K562 (cell line): Measurements from ENCODE around the gene SFN. TPM values are rescaled to one million over a fixed set of nuclear protein-coding genes. Genes with fewer than 3 reads are reported as not detected.

Experiments used
- ARNT ChIP-seq, 2 experiments: fragments of 450-650 bp; IDR thresholded peaks; 2 replicates each; pipeline ENCODE4 v1.6.1; 2016; ENCODE audit warnings: mild to moderate bottlenecking in 1 of 2
- CREM ChIP-seq: IDR thresholded peaks from 2 replicates; pipeline ENCODE4 v1.6.1; 2014; ENCODE audit warnings: antibody characterized with exemption, low read depth
- GTF2F1 ChIP-seq: IDR thresholded peaks from 2 replicates; pipeline ENCODE4 v1.6.1; 2011; ENCODE audit warnings: low read depth, low read length, improper control_type of control experiment
- HDAC1 ChIP-seq, 2 experiments: fragments of 450-650 bp; IDR thresholded peaks; 2 replicates each; pipeline ENCODE4 v1.6.1; 2016 to 2017; ENCODE audit warnings: inconsistent platforms in 1 of 2, mild to moderate bottlenecking in 1 of 2, moderate library complexity in 1 of 2
- HNRNPLL ChIP-seq: fragments of 200-400 bp; formaldehyde crosslinking; IDR thresholded peaks from 2 replicates; pipeline ENCODE4 v1.6.1; 2017; ENCODE audit warnings: low read length, low read depth, mild to moderate bottlenecking; ENCODE audit not compliant: poor library complexity, severe bottlenecking
- HOXB6 ChIP-seq: fragments of 250-450 bp; sonication (Bioruptor Pico); IDR thresholded peaks from 2 replicates; pipeline ENCODE4 v1.5.1; 2022; ENCODE audit warnings: mild to moderate bottlenecking, borderline replicate concordance
- ILK ChIP-seq: fragments of 450-650 bp; IDR thresholded peaks from 2 replicates; pipeline ENCODE4 v1.6.1; 2016; ENCODE audit warnings: missing genetic modification characterization, low read depth, mild to moderate bottlenecking, missing compliant biosample characterization, moderate library complexity, borderline replicate concordance
- LARP7 ChIP-seq: fragments of 450-650 bp; IDR thresholded peaks from 2 replicates; pipeline ENCODE4 v1.6.1; 2016
- MIER1 ChIP-seq: fragments of 450-650 bp; IDR thresholded peaks from 2 replicates; pipeline ENCODE4 v1.6.1; 2016; ENCODE audit warnings: antibody characterized with exemption, mild to moderate bottlenecking, low read depth
- RFX1 ChIP-seq: fragments of 450-650 bp; IDR thresholded peaks from 2 replicates; pipeline ENCODE4 v1.6.1; 2016; ENCODE audit warnings: mild to moderate bottlenecking, moderate library complexity
- RHOXF2B ChIP-seq: fragments of 250-450 bp; sonication (Bioruptor Pico); conservative IDR thresholded peaks from 2 replicates; pipeline ENCODE4 v1.5.1; 2021
- SLC30A9 ChIP-seq: fragments of 250-450 bp; sonication (Bioruptor Pico); IDR thresholded peaks from 2 replicates; pipeline ENCODE4 v1.8.0; 2022; ENCODE audit warnings: mild to moderate bottlenecking, moderate library complexity
- SMARCB1 ChIP-seq: IDR thresholded peaks from 2 replicates; pipeline ENCODE4 v1.6.1; 2011; ENCODE audit warnings: improper control_type of control experiment, low read depth; ENCODE audit not compliant: insufficient read length
- SMC3 ChIP-seq: conservative IDR thresholded peaks from 2 replicates; pipeline ENCODE4 v1.6.1; 2011; ENCODE audit warnings: low read depth, low read length, improper control_type of control experiment; ENCODE audit not compliant: insufficient read depth
- TEAD2 ChIP-seq: fragments of 450-650 bp; IDR thresholded peaks from 2 replicates; pipeline ENCODE4 v1.6.1; 2016; ENCODE audit warnings: missing genetic modification characterization, control low read depth, missing compliant biosample characterization
- U2AF2 ChIP-seq: fragments of 200-400 bp; formaldehyde crosslinking; optimal IDR thresholded peaks from 2 replicates; pipeline ENCODE3; 2017; ENCODE audit warnings: low read depth, mild to moderate bottlenecking, low read length
- YBX1 ChIP-seq: fragments of 450-650 bp; IDR thresholded peaks from 2 replicates; pipeline ENCODE4 v1.7.1; 2016; ENCODE audit warnings: mild to moderate bottlenecking
- ZNF507 ChIP-seq: conservative IDR thresholded peaks from 2 replicates; pipeline ENCODE4 v1.6.1; 2017; ENCODE audit warnings: missing genetic modification characterization, missing compliant biosample characterization
- ZNF696 ChIP-seq: fragments of 250-450 bp; sonication (Bioruptor Pico); conservative IDR thresholded peaks from 2 replicates; pipeline ENCODE4 v1.4.0; 2020; ENCODE audit warnings: mild to moderate bottlenecking, moderate library complexity
- ZNF699 ChIP-seq: fragments of 250-450 bp; sonication (Bioruptor Pico); IDR thresholded peaks from 2 replicates; pipeline ENCODE4 v1.8.0; 2021; ENCODE audit warnings: mild to moderate bottlenecking, moderate library complexity; ENCODE audit not compliant: insufficient replicate concordance
- ZNF780A ChIP-seq: fragments of 250-450 bp; sonication (Bioruptor Pico); IDR thresholded peaks from 2 replicates; pipeline ENCODE4 v1.5.0; 2021; ENCODE audit warnings: mild to moderate bottlenecking
- polyA plus RNA-seq, 8 experiments: library from polyadenylated mRNA; depleted of rRNA in 4 of 8; stranded (reverse) in 5 of 8; unstranded in 3 of 8; fragments of >200 nt; fragmentation: Nextera tagmentation in 2 of 8; fragmentation: Illumina TruSeq in 1 of 8; extraction: Ambion mirVana in 2 of 8; extraction: Trizol in 1 of 8; gene quantifications; 2 replicates each; pipeline versions ENCODE4 v1.2.1 to v1.2.3, GENCODE V29; 2011 to 2014; ENCODE audit warnings: inconsistent platforms in 1 of 8, missing spikeins in 1 of 8
- total RNA-seq, 7 experiments: library from RNA; depleted of rRNA in 6 of 7; stranded (reverse); fragments of >200 nt in 6 of 7; fragmentation: Illumina TruSeq in 2 of 7; extraction: Trizol in 2 of 7; gene quantifications; 2 replicates each; pipeline versions ENCODE4 v1.2.1 to v1.2.3, GENCODE V29; 2011 to 2021; ENCODE audit warnings: low replicate concordance in 1 of 7
- TF ChIP-seq, protein P1 (sequence below): fragments of 450-650 bp; formaldehyde crosslinking; IDR thresholded peaks from 2 replicates; pipeline ENCODE4 v1.4.0; 2020; ENCODE audit warnings: mild to moderate bottlenecking, mixed read lengths
- TF ChIP-seq, protein P2 (sequence below): fragments of 250-450 bp; sonication (Bioruptor Pico); IDR thresholded peaks from 2 replicates; pipeline ENCODE4 v1.8.0; 2022; ENCODE audit warnings: moderate library complexity, mild to moderate bottlenecking, inconsistent platforms
- TF ChIP-seq, protein P3 (sequence below): fragments of 150-350 bp; IDR thresholded peaks from 2 replicates; pipeline ENCODE4 v1.6.1; 2014; ENCODE audit warnings: low read depth, mild to moderate bottlenecking, low read length, borderline replicate concordance

Gene SFN
- total and polyA plus RNA-seq, 9 of the 15 experiments (the other 6 are each of a cell fraction or from before 2014, with no cell fraction given): 0.10 to 3.8 (median 2.0) TPM

DNA sequence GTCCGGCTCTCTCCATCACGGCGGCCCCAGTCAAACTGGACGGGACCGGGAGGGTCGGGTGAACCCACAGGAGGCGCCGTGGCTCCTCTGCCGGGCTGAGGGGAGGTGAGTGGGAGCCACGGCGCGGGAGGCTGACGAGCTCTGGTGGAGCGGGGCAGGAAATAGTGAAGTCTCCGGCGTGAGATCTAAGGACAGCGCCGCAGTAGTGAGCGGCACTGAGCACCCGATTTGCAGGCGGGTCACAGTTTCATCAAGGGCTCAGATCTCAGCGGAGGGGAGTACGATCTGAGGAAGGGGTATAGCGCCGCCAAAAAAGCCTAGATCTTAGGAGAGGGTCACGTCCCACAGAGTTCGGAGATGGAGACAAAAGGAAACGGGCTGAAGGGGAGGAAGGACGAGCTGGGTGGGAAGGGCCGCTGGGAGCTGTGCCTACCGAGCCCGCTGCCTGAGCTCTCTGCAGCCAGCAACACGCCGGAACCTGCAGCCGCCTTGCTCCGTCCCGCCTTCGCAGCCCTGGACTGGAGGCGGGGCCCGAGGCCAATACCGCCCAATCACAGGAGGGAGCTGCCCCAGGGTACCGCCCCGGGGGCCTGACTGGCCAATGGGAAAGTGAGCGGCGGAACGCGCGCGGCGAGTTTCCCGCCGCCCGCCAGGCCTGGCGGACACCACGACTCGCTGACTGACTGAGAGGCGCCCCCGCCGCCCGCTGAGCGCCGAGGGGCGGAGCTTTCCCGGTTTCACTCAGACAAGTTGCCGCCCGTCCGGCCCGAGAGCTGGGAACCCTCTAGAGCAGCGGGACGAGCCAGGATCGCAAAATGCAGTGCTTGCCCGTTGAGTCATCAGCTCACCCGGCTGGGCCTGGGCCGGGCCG is 1.9 kb downstream of the SFN start (continued):
- no peak for TF ChIP-seq ILK (tag)
- TF ChIP-seq GTF2F1: 0 out of 2 replicates have a peak, but pooled peaks have one; percentile 27
- TF ChIP-seq, protein P1, sequence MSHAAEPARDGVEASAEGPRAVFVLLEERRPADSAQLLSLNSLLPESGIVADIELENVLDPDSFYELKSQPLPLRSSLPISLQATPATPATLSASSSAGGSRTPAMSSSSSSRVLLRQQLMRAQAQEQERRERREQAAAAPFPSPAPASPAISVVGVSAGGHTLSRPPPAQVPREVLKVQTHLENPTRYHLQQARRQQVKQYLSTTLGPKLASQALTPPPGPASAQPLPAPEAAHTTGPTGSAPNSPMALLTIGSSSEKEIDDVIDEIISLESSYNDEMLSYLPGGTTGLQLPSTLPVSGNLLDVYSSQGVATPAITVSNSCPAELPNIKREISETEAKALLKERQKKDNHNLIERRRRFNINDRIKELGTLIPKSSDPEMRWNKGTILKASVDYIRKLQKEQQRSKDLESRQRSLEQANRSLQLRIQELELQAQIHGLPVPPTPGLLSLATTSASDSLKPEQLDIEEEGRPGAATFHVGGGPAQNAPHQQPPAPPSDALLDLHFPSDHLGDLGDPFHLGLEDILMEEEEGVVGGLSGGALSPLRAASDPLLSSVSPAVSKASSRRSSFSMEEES (CRISPR knock-in tag): no peak
- no peak for TF ChIP-seq RHOXF2B (CRISPR knock-in tag)
- TF ChIP-seq TEAD2: no peak
- TF ChIP-seq CREM: peak; percentile 85
- TF ChIP-seq, protein P2, sequence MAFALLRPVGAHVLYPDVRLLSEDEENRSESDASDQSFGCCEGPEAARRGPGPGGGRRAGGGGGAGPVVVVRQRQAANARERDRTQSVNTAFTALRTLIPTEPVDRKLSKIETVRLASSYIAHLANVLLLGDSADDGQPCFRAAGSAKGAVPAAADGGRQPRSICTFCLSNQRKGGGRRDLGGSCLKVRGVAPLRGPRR (CRISPR knock-in tag): no peak
- no peak for TF ChIP-seq LARP7
- no peak for TF ChIP-seq HOXB6 (CRISPR knock-in tag)
- TF ChIP-seq SMC3: 0 out of 2 replicates have a peak, but pooled peaks have one; percentile 14
- TF ChIP-seq ZNF780A (CRISPR knock-in tag): no peak
- TF ChIP-seq ZNF699 (CRISPR knock-in tag): no peak
- TF ChIP-seq ZNF507 (tag): no peak
- no peak for TF ChIP-seq ZNF696 (CRISPR knock-in tag)
- TF ChIP-seq U2AF2: no peak
- no peak for TF ChIP-seq MIER1
- peak; percentile 68 for TF ChIP-seq HNRNPLL
- no peak for TF ChIP-seq RFX1
- TF ChIP-seq HDAC1 (IDR thresholded peaks at IDR 0.05): peak in 1 of 2 experiments; percentile 83; a peak in 2 of 4 replicates
- TF ChIP-seq YBX1: no peak
- TF ChIP-seq, protein P3, sequence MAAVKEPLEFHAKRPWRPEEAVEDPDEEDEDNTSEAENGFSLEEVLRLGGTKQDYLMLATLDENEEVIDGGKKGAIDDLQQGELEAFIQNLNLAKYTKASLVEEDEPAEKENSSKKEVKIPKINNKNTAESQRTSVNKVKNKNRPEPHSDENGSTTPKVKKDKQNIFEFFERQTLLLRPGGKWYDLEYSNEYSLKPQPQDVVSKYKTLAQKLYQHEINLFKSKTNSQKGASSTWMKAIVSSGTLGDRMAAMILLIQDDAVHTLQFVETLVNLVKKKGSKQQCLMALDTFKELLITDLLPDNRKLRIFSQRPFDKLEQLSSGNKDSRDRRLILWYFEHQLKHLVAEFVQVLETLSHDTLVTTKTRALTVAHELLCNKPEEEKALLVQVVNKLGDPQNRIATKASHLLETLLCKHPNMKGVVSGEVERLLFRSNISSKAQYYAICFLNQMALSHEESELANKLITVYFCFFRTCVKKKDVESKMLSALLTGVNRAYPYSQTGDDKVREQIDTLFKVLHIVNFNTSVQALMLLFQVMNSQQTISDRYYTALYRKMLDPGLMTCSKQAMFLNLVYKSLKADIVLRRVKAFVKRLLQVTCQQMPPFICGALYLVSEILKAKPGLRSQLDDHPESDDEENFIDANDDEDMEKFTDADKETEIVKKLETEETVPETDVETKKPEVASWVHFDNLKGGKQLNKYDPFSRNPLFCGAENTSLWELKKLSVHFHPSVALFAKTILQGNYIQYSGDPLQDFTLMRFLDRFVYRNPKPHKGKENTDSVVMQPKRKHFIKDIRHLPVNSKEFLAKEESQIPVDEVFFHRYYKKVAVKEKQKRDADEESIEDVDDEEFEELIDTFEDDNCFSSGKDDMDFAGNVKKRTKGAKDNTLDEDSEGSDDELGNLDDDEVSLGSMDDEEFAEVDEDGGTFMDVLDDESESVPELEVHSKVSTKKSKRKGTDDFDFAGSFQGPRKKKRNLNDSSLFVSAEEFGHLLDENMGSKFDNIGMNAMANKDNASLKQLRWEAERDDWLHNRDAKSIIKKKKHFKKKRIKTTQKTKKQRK: peak; percentile 88
- TF ChIP-seq ARNT (IDR thresholded peaks at IDR 0.05): 0 out of 4 replicates have a peak, but pooled peaks of 1 of the 2 experiments have one; percentile 49
- no peak for TF ChIP-seq SLC30A9 (CRISPR knock-in tag)
- no peak for TF ChIP-seq SMARCB1
